GM23338 (cell line): Measurements from ENCODE around the gene ADGRE3. TPM values are rescaled to one million over a fixed set of nuclear protein-coding genes. Genes with fewer than 3 reads are reported as not detected.

Source experiments
- ATAC-seq: fragments of 200-7000 bp; cut with Tn5 transposase; 3 replicates; pipeline ENCODE4 v1.9.1; 2020
- DNase-seq: peaks from one replicate; pipeline ENCODE4 v3.0.0-alpha.2; 2015; ENCODE audit warnings: low spot score
- H2AFZ ChIP-seq: fragments of 200-600 bp; sonication (generic); 2 replicates; pipeline ENCODE4 v1.8.0; 2016; ENCODE audit warnings: antibody characterized with exemption, mild to moderate bottlenecking, moderate library complexity
- H3F3A ChIP-seq: fragments of 200-600 bp; sonication (generic); replicated peaks from 2 replicates; pipeline ENCODE4 v1.8.0; 2017; ENCODE audit warnings: antibody characterized with exemption, mixed run types, low read depth
- H3K27ac ChIP-seq: fragments of 200-600 bp; sonication (generic); 2 replicates; pipeline ENCODE4 v1.6.1; 2016; ENCODE audit warnings: low read depth
- H3K27me3 ChIP-seq: fragments of 200-600 bp; sonication (generic); 2 replicates; pipeline ENCODE4 v1.8.0; 2016; ENCODE audit warnings: mild to moderate bottlenecking, mixed run types, moderate library complexity; ENCODE audit not compliant: insufficient read depth
- H3K36me3 ChIP-seq: fragments of 200-600 bp; sonication (generic); 2 replicates; pipeline ENCODE4 v1.8.0; 2016; ENCODE audit warnings: mild to moderate bottlenecking; ENCODE audit not compliant: insufficient read depth
- H3K4me1 ChIP-seq: fragments of 200-600 bp; sonication (generic); 2 replicates; pipeline ENCODE4 v1.8.0; 2016; ENCODE audit warnings: mild to moderate bottlenecking, moderate library complexity; ENCODE audit not compliant: insufficient read depth
- H3K4me2 ChIP-seq: fragments of 200-600 bp; sonication (generic); 2 replicates; pipeline ENCODE4 v1.7.1; 2017; ENCODE audit warnings: mixed run types
- H3K4me3 ChIP-seq: fragments of 200-600 bp; sonication (generic); 2 replicates; pipeline ENCODE4 v1.6.1; 2016; ENCODE audit warnings: mixed run types
- H3K79me2 ChIP-seq: fragments of 200-600 bp; sonication (generic); replicated peaks from 2 replicates; pipeline ENCODE4 v1.8.0; 2017; ENCODE audit warnings: mild to moderate bottlenecking; ENCODE audit not compliant: insufficient read depth
- H3K9me2 ChIP-seq: fragments of 200-600 bp; sonication (generic); 2 replicates; pipeline ENCODE4 v1.8.0; 2017; ENCODE audit not compliant: insufficient read depth
- H4K20me1 ChIP-seq: fragments of 200-600 bp; sonication (generic); replicated peaks from 2 replicates; pipeline ENCODE4 v1.8.0; 2017; ENCODE audit warnings: mild to moderate bottlenecking; ENCODE audit not compliant: insufficient read depth
- H3K27ac Mint-ChIP-seq: 2 replicates; pipeline ENCODE4 v1.8.0; 2020; ENCODE audit warnings: inconsistent platforms, mild to moderate bottlenecking, moderate library complexity, mixed read lengths
- H3K27me3 Mint-ChIP-seq: 3 replicates; pipeline ENCODE4 v1.8.0; 2022; ENCODE audit warnings: low read depth, mild to moderate bottlenecking, moderate library complexity, mixed read lengths, inconsistent platforms; ENCODE audit not compliant: insufficient read depth, poor library complexity
- H3K36me3 Mint-ChIP-seq: 3 replicates; pipeline ENCODE4 v1.8.0; 2021; ENCODE audit warnings: low read depth, mild to moderate bottlenecking, inconsistent platforms, moderate library complexity, mixed read lengths
- H3K4me1 Mint-ChIP-seq: 3 replicates; pipeline ENCODE4 v1.8.0; 2020; ENCODE audit warnings: mild to moderate bottlenecking, inconsistent platforms, mixed read lengths
- H3K4me3 Mint-ChIP-seq: 3 replicates; pipeline ENCODE4 v1.8.0; 2021; ENCODE audit warnings: moderate library complexity, mild to moderate bottlenecking, inconsistent platforms, mixed read lengths
- H3K9me3 Mint-ChIP-seq: 3 replicates; pipeline ENCODE4 v1.8.0; 2020; ENCODE audit warnings: moderate library complexity, mild to moderate bottlenecking, inconsistent platforms, mixed read lengths
- CREB1 ChIP-seq: fragments of 250-450 bp; sonication (Bioruptor Pico); IDR thresholded peaks from 2 replicates; pipeline ENCODE4 v1.5.0; 2020; ENCODE audit warnings: low read depth, mild to moderate bottlenecking, moderate library complexity
- CTCF ChIP-seq, 2 experiments: fragments of 200-600 bp in 1 of 2; sonication (generic) in 1 of 2; conservative IDR thresholded peaks; 2 replicates each; pipeline versions ENCODE4 v1.5.1 to v1.6.1; 2016 to 2017; ENCODE audit warnings: antibody characterized with exemption in 2 of 2, low read depth in 2 of 2, mild to moderate bottlenecking in 2 of 2, moderate library complexity in 1 of 2
- ETS1 ChIP-seq: IDR thresholded peaks from 2 replicates; pipeline ENCODE4 v1.6.1; 2016; ENCODE audit warnings: antibody characterized with exemption
- EZH2 ChIP-seq: fragments of 200-600 bp; sonication (generic); IDR thresholded peaks from one replicate; pipeline ENCODE4 v1.8.0; 2017; ENCODE audit warnings: antibody characterized with exemption, mild to moderate bottlenecking, low read depth; ENCODE audit not compliant: unreplicated experiment
- EZH2phosphoT487 ChIP-seq: fragments of 200-600 bp; sonication (generic); IDR thresholded peaks from one replicate; pipeline ENCODE4 v1.8.1; 2018; ENCODE audit warnings: antibody characterized with exemption; ENCODE audit not compliant: unreplicated experiment
- JUNB ChIP-seq: IDR thresholded peaks from one replicate; pipeline ENCODE4 v1.6.1; 2016; ENCODE audit warnings: antibody characterized with exemption; ENCODE audit not compliant: unreplicated experiment
- NANOG ChIP-seq: IDR thresholded peaks from 2 replicates; pipeline ENCODE4 v1.6.1; 2016; ENCODE audit warnings: antibody characterized with exemption, borderline replicate concordance
- POLR2AphosphoS5 ChIP-seq: IDR thresholded peaks from 2 replicates; pipeline ENCODE4 v1.6.1; 2016; ENCODE audit warnings: antibody characterized with exemption, low read depth
- REST ChIP-seq: IDR thresholded peaks from one replicate; pipeline ENCODE4 v1.6.1; 2018; ENCODE audit warnings: antibody characterized with exemption; ENCODE audit not compliant: unreplicated experiment
- STAT1 ChIP-seq: IDR thresholded peaks from one replicate; pipeline ENCODE4 v1.6.1; 2016; ENCODE audit warnings: antibody characterized with exemption; ENCODE audit not compliant: unreplicated experiment
- ZNF114 ChIP-seq: fragments of 250-450 bp; sonication (Bioruptor Pico); IDR thresholded peaks from 2 replicates; pipeline ENCODE4 v1.5.0; 2020; ENCODE audit warnings: mild to moderate bottlenecking, moderate library complexity
- ZNF331 ChIP-seq: fragments of 250-450 bp; sonication (Bioruptor Pico); IDR thresholded peaks from 2 replicates; pipeline ENCODE4 v1.5.0; 2020; ENCODE audit warnings: low read depth, mild to moderate bottlenecking, moderate library complexity
- ZNF462 ChIP-seq: fragments of 250-450 bp; sonication (Bioruptor Pico); IDR thresholded peaks from 2 replicates; pipeline ENCODE4 v1.5.0; 2020; ENCODE audit warnings: mild to moderate bottlenecking, moderate library complexity
- polyA plus RNA-seq: library from polyadenylated mRNA; unstranded; fragments of >200 nt; fragmentation: Nextera tagmentation; extraction: Ambion mirVana; gene quantifications from 2 replicates; pipeline ENCODE4 v1.2.1, GENCODE V29; 2016
- total RNA-seq: library from RNA; depleted of rRNA; stranded (reverse); fragments of >200 nt; shearing (Covaris generic); gene quantifications from 2 replicates; pipeline ENCODE4 v1.2.3, GENCODE V29; 2014

Gene ADGRE3
- total and polyA plus RNA-seq, 2 experiments from 2014 or later, result not detected

- ATAC-seq (no peak), DNase-seq (no peak)
- H3K4me3 ChIP-seq, result no peak overlapping the region
- TF ChIP-seq NANOG (no peak), JUNB (no peak), CTCF (conservative IDR thresholded peaks at IDR 0.05; ENCODE audit: low read depth in 2 of 2) (no peak), REST (no peak), ZNF462 (CRISPR knock-in tag) (no peak), ZNF114 (CRISPR knock-in tag) (no peak), ZNF331 (CRISPR knock-in tag) (no peak), POLR2AphosphoS5 (no peak), CREB1 (CRISPR knock-in tag) (no peak), STAT1 (no peak), ETS1 (no peak), EZH2phosphoT487 (no peak), EZH2 (no peak)
- H3K4me1 ChIP-seq, result no peaks in the 10 kb centered on the region
- H3F3A ChIP-seq, result no peaks in the 10 kb centered on the region
- H3K79me2 ChIP-seq, result no peaks in the 10 kb centered on the region
- peaks cover 8% of the 10 kb centered on the region; the same call in 1 of the 2 replicates for H3K9me2 ChIP-seq
- H3K27me3 Mint-ChIP-seq, result no peaks in the 10 kb centered on the region
- no peak overlapping the region for H3K27ac ChIP-seq
- no peaks in the 10 kb centered on the region for H3K4me1 Mint-ChIP-seq
- H2AFZ ChIP-seq, result no peak overlapping the region
- no peaks in the 10 kb centered on the region for H3K36me3 ChIP-seq
- no peaks in the 10 kb centered on the region for H4K20me1 ChIP-seq
- H3K4me3 Mint-ChIP-seq, result no peak overlapping the region
- H3K4me2 ChIP-seq, result no peak overlapping the region
- no peaks in the 10 kb centered on the region for H3K27me3 ChIP-seq
- peaks cover 12% of the 10 kb centered on the region for H3K36me3 Mint-ChIP-seq
- peaks cover 73% of the 10 kb centered on the region for H3K9me3 Mint-ChIP-seq
- no peak overlapping the region for H3K27ac Mint-ChIP-seq
These were observed 55.2 kb downstream of the ADGRE3 start for GRCh38 chr19:14619404-14619803.
